NCI-H82 (cell line): ENCODE measurements around the gene NHLH1.

Source experiments
- DNase-seq: peaks from one replicate; lab custom pipeline; 2025; lab: John Stamatoyannopoulos, UW

NHLH1 gene

GRCh38 chr1:160366731-160367515, at the start of gene NHLH1:
NHLH1 (plus strand) TSS chr1:160367071; CDS start chr1:160370732, 3,661 bp downstream.
- DNase-seq = peak; percentile 98

GRCh38 chr1:160322831-160323230, 44.0 kb upstream of the NHLH1 start:
- no peak for DNase-seq

GRCh38 chr1:160325252-160325651, 41.6 kb upstream of the NHLH1 start:
- no peak for DNase-seq

GRCh38 chr1:160326418-160326817, 40.5 kb upstream of the NHLH1 start:
- DNase-seq = no peak

- DNase-seq = no peak
Measured at GRCh38 chr1:160328184-160328583, 38.7 kb upstream of the NHLH1 start.

GRCh38 chr1:160330119-160330518, 36.8 kb upstream of the NHLH1 start:
- DNase-seq = no peak

- no peak for DNase-seq
Measured at GRCh38 chr1:160332516-160332915, 34.4 kb upstream of the NHLH1 start.

- DNase-seq = no peak
Measured at GRCh38 chr1:160338580-160338979, 28.3 kb upstream of the NHLH1 start.

- no peak for DNase-seq
Measured at GRCh38 chr1:160340146-160340545, 26.7 kb upstream of the NHLH1 start.

GRCh38 chr1:160340866-160341265, 26.0 kb upstream of the NHLH1 start:
- no peak for DNase-seq

- peak; percentile 47 for DNase-seq
Measured at GRCh38 chr1:160342526-160342925, 24.3 kb upstream of the NHLH1 start.

- peak; percentile 99 for DNase-seq
Measured at GRCh38 chr1:160342953-160343869, 23.7 kb upstream of the NHLH1 start, which contains the start of the genes COPA and NCSTN. COPA (minus strand) TSS chr1:160343250; CDS start chr1:160343170, 80 bp downstream. NCSTN (plus strand) TSS chr1:160343383; CDS start chr1:160343397, 14 bp downstream.

GRCh38 chr1:160344241-160344640, 22.6 kb upstream of the NHLH1 start:
- no peak for DNase-seq

GRCh38 chr1:160344936-160345335, 21.9 kb upstream of the NHLH1 start:
- no peak for DNase-seq

GRCh38 chr1:160346463-160346862, 20.4 kb upstream of the NHLH1 start:
- DNase-seq = no peak

- no peak for DNase-seq
Measured at GRCh38 chr1:160346958-160347357, 19.9 kb upstream of the NHLH1 start.

GRCh38 chr1:160351629-160352028, 15.2 kb upstream of the NHLH1 start:
- no peak for DNase-seq

- no peak for DNase-seq
Measured at GRCh38 chr1:160352555-160352954, 14.3 kb upstream of the NHLH1 start.

- peak; percentile 44 for DNase-seq
Measured at GRCh38 chr1:160353223-160353622, 13.6 kb upstream of the NHLH1 start.

- peak; percentile 83 for DNase-seq
Measured at GRCh38 chr1:160354388-160354985, 12.4 kb upstream of the NHLH1 start.

GRCh38 chr1:160357286-160358002, 9.4 kb upstream of the NHLH1 start:
- no peak for DNase-seq

GRCh38 chr1:160358073-160358472, 8.8 kb upstream of the NHLH1 start:
- no peak for DNase-seq
